Tibial nerve (tissue), 4 donors: Measurements from ENCODE around the gene SYNJ2. TPM values are rescaled to one million over a fixed set of nuclear protein-coding genes. Genes with fewer than 3 reads are reported as not detected.

Source experiments
- DNase-seq, 2 donors: peaks; one replicate each; pipeline ENCODE4 v3.0.0-alpha.2; 2019; ENCODE audit warnings: low spot score in 2 of 2
- H3K27ac ChIP-seq, 4 donors: fragments of 200-600 bp; sonication (generic) in 3 of 4; one replicate each; pipeline ENCODE4 v1.5.1; 2017 to 2019; ENCODE audit warnings: mild to moderate bottlenecking in 1 of 4
- H3K27me3 ChIP-seq, 2 donors: fragments of 200-600 bp; sonication (generic) in 1 of 2; one replicate each; pipeline versions ENCODE4 v1.5.1 to v1.6.0; 2017 to 2019
- H3K36me3 ChIP-seq, 3 donors: fragments of 200-600 bp; sonication (generic); one replicate each; pipeline ENCODE4 v1.5.1; 2018 to 2019
- H3K4me1 ChIP-seq, 4 donors: fragments of 200-600 bp; sonication (generic) in 3 of 4; one replicate each; pipeline ENCODE4 v1.5.1; 2017 to 2019
- H3K4me3 ChIP-seq, 4 donors: fragments of 200-600 bp; sonication (generic) in 3 of 4; one replicate each; pipeline ENCODE4 v1.5.1; 2017 to 2019; ENCODE audit warnings: mild to moderate bottlenecking in 1 of 4, moderate library complexity in 1 of 4
- H3K9me3 ChIP-seq, 4 donors: fragments of 200-600 bp; sonication (generic) in 3 of 4; one replicate each; pipeline ENCODE4 v1.5.1; 2017 to 2019
- EP300 ChIP-seq, 2 donors: sonication (generic); formaldehyde crosslinking; IDR thresholded peaks; one replicate each; pipeline ENCODE4 v1.6.1; 2017; ENCODE audit warnings: antibody characterized with exemption in 2 of 2, mild to moderate bottlenecking in 1 of 2
- POLR2A ChIP-seq, 2 donors: fragments of 450-650 bp; IDR thresholded peaks; one replicate each; pipeline ENCODE4 v1.6.1; 2017; ENCODE audit warnings: antibody characterized with exemption in 2 of 2, mild to moderate bottlenecking in 2 of 2, moderate library complexity in 2 of 2
- WGBS, 2 donors: methylation state at CpG; one replicate each; pipeline ENCODE4 v1.1.5; 2018; 5-methylcytosine and 5-hydroxymethylcytosine counted together
- small RNA-seq: library from RNA; depleted of rRNA; stranded (forward); fragments of <200 nt; gene quantifications from one replicate; pipeline ENCODE3, GENCODE V24; 2016
- total RNA-seq, 4 donors: library from RNA; depleted of rRNA; stranded (reverse); fragments of >200 nt; gene quantifications; one replicate each; pipeline ENCODE4 v1.1.0, GENCODE V29; 2016
- TF ChIP-seq, protein P1 (sequence below), 5 experiments: fragments of 200-600 bp in 3 of 5; fragments of 450-650 bp in 2 of 5; sonication (generic) in 3 of 5; IDR thresholded peaks; one replicate each; pipeline ENCODE4 v1.5.1; 2016 to 2019; ENCODE audit warnings: antibody characterized with exemption in 5 of 5, mild to moderate bottlenecking in 3 of 5, moderate library complexity in 2 of 5

The SYNJ2 gene
- total RNA-seq, 4 donors from 2014 or later: 4.4 to 10.5 (median 5.6) TPM

DNA sequence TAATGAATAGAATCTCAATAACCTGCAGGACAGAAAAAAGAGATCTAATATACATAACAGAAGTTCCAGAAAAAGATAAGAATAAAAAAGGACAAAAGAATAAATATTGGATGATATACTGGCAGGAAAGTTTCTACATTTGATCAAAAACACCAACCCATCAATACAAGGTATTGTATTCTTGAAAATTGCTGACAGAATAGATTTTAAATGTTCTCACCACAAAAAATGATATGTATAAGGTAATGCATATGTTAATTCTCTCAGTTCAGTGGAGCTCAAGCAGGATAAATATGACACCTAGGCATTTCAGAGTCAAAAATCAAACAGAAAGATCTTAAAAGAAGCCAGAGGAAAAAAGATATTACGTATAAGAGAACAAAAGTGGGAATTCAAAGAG is 142.6 kb downstream of the SYNJ2 start:
- no peaks in the 10 kb centered on the region for H3K27me3 ChIP-seq
- no peaks in the 10 kb centered on the region for H3K4me1 ChIP-seq
- 52 to 61% methylated on average over 1 of the region's 1 CpG for WGBS, 2 donors
- H3K27ac ChIP-seq: no peak overlapping the region
- H3K36me3 ChIP-seq: peaks cover 0 to 50% (median 0%) of the 10 kb centered on the region in 3 donors
- DNase-seq: no peak
- H3K4me3 ChIP-seq: no peak overlapping the region
- TF ChIP-seq POLR2A (IDR thresholded peaks at IDR 0.05) (no peak), EP300 (IDR thresholded peaks at IDR 0.05) (no peak)
- TF ChIP-seq, protein P1, sequence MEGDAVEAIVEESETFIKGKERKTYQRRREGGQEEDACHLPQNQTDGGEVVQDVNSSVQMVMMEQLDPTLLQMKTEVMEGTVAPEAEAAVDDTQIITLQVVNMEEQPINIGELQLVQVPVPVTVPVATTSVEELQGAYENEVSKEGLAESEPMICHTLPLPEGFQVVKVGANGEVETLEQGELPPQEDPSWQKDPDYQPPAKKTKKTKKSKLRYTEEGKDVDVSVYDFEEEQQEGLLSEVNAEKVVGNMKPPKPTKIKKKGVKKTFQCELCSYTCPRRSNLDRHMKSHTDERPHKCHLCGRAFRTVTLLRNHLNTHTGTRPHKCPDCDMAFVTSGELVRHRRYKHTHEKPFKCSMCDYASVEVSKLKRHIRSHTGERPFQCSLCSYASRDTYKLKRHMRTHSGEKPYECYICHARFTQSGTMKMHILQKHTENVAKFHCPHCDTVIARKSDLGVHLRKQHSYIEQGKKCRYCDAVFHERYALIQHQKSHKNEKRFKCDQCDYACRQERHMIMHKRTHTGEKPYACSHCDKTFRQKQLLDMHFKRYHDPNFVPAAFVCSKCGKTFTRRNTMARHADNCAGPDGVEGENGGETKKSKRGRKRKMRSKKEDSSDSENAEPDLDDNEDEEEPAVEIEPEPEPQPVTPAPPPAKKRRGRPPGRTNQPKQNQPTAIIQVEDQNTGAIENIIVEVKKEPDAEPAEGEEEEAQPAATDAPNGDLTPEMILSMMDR (IDR thresholded peaks at IDR 0.05): no peak
- H3K9me3 ChIP-seq: no peaks in the 10 kb centered on the region

DNA sequence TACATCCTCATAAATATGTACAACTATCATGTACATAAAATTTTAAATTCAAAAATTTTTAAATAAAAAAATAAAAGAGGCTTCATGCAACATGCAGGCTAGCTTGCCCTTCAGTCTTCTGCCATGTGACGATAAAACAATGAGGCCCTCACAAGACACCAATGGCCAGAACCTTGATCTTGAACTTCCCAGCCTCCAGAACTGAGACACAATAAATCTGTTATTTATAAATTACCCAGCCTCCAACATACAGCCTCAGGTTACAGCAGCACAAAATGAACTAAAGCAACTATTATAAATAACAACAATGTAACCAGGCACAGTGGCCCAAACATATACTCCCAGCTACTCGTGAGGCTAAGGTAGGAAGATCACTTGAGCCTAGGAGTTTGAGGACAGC is 143.6 kb downstream of the SYNJ2 start:
- TF ChIP-seq POLR2A (IDR thresholded peaks at IDR 0.05) (no peak), EP300 (IDR thresholded peaks at IDR 0.05) (no peak)
- TF ChIP-seq, protein P1 (IDR thresholded peaks at IDR 0.05): no peak
- peaks cover 0 to 56% (median 0%) of the 10 kb centered on the region in 3 donors for H3K36me3 ChIP-seq

DNA sequence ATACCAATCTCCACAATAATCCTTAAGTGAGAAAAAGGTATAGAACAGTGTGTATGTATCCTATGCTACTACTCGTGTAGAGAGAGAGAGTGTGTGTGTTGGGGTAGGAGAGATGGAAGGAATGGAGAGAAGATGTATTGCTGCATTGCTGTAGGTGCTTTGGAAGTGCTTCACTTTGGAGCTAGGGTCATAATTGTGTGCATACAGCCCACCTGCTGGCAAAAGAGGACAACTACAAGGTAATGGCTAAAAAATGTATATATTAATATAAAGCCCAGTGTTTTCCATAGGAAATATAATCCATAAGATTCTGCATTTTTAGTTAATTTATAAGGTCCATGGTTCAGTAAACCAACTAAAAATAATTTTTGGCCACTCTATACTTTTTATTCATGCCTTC is 150.3 kb downstream of the SYNJ2 start:
- Histone ChIP-seq H3K4me1 (no peaks in the 10 kb centered on the region), H3K36me3 (peaks cover 0 to 19% (median 0%) of the 10 kb centered on the region in 3 donors), H3K4me3 (no peak overlapping the region), H3K27ac (no peak overlapping the region), H3K9me3 (no peaks in the 10 kb centered on the region), H3K27me3 (no peaks in the 10 kb centered on the region)
- 54 to 62% methylated on average over 1 of the region's 1 CpG for WGBS, 2 donors
- TF ChIP-seq POLR2A (IDR thresholded peaks at IDR 0.05) (no peak), EP300 (IDR thresholded peaks at IDR 0.05) (no peak)
- TF ChIP-seq, protein P1 (IDR thresholded peaks at IDR 0.05): no peak
- DNase-seq: no peak

More for the DNA sequence above, 143.6 kb downstream of the SYNJ2 start:
- H3K27me3 ChIP-seq: no peaks in the 10 kb centered on the region
- no peaks in the 10 kb centered on the region for H3K9me3 ChIP-seq
- no peak for DNase-seq
- no peak overlapping the region for H3K4me3 ChIP-seq
- WGBS, 2 donors: 66 to 78% methylated on average over 2 of the region's 2 CpGs
- no peaks in the 10 kb centered on the region for H3K4me1 ChIP-seq
- H3K27ac ChIP-seq: no peak overlapping the region

DNA sequence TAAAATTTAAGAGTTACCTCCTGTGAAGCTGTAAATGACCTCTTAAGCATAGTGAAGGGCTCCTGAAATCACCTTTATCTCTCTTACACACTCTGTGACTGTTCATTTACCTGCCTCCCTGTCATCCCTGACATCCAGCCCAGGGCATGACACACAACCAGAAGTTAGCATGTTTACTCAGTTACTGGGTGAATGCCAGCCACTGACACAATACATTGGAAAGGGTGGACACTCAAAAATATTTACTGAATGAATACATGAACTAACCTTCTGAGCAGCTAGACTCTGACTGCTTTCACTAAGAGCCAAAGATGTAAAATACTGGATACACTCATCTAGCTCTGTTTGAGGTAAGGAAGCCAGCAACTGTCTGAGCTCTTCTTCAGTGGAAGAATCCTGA is 161.1 kb downstream of the SYNJ2 start:
- DNase-seq: no peak
- Histone ChIP-seq H3K4me3 (no peak overlapping the region), H3K4me1 (no peaks in the 10 kb centered on the region), H3K27ac (no peak overlapping the region), H3K36me3 (peaks cover 0 to 57% (median 6%) of the 10 kb centered on the region in 3 donors), H3K9me3 (no peaks in the 10 kb centered on the region), H3K27me3 (no peaks in the 10 kb centered on the region)
- no peak for TF ChIP-seq EP300 (IDR thresholded peaks at IDR 0.05)
- TF ChIP-seq POLR2A (IDR thresholded peaks at IDR 0.05): no peak
- TF ChIP-seq, protein P1 (IDR thresholded peaks at IDR 0.05): no peak

DNA sequence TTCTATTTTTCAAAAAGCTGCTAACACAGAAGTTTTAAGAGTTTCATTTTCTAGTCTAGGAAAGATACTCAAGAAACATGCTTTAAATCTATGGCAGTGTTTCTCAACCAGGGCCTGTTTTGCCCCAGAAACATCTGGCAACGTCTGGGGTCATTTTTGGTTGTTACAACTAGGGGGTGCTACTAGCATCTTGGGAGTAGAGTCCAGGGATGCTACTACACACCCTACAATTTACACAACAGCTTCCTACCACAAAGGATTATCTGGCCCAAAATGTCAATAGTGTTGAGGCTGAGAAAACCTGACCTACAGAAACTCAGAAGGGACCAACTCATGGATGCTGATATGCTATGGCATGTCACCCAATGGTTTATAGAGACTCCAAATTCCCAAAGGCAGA is 162.0 kb downstream of the SYNJ2 start:
- Histone ChIP-seq H3K4me3 (no peak overlapping the region), H3K9me3 (no peaks in the 10 kb centered on the region), H3K27ac (no peak overlapping the region), H3K27me3 (no peaks in the 10 kb centered on the region), H3K36me3 (peaks cover 0 to 61% (median 6%) of the 10 kb centered on the region in 3 donors), H3K4me1 (no peaks in the 10 kb centered on the region)
- no peak for DNase-seq
- no peak for TF ChIP-seq EP300 (IDR thresholded peaks at IDR 0.05)
- TF ChIP-seq, protein P1 (IDR thresholded peaks at IDR 0.05): no peak
- TF ChIP-seq POLR2A (IDR thresholded peaks at IDR 0.05): no peak
- WGBS, 2 donors: 46 to 52% methylated on average over 1 of the region's 1 CpG

Small RNAs within 50 kb of the gene (small RNA-seq; reads per million reads assigned to genes)
- not detected for gene RNU6-786P

Other genes starting within 250 kb of the SYNJ2 start
- gene SNX9, start 158.6 kb upstream of the SYNJ2 start, total RNA-seq: 10 to 100 TPM; 61.2 to 69.2 (median 63.9) TPM
- gene SERAC1, start 186.4 kb downstream of the SYNJ2 start, total RNA-seq: 1 to 10 TPM; 4.7 to 9.6 (median 6.2) TPM
- gene GTF2H5, start 186.5 kb downstream of the SYNJ2 start, total RNA-seq: 1 to 10 TPM; 2.7 to 5.0 (median 3.9) TPM